H9 (cell line): ENCODE data around the gene CCDC92. TPM values are rescaled to one million over a fixed set of nuclear protein-coding genes. Genes with fewer than 3 reads are reported as not detected.
A peak's percentile ranks its signal among the peaks of the same experiment; 100 is the strongest.

Experiments
- DNase-seq: peaks from one replicate; pipeline ENCODE4 v3.0.0-alpha.2; 2017
- H2AFZ ChIP-seq: one replicate; pipeline ENCODE4 v1.6.1; 2013; ENCODE audit warnings: mild to moderate bottlenecking, low read length, control low read depth, moderate library complexity
- H2AK5ac ChIP-seq: 2 replicates; pipeline ENCODE4 v1.6.1; 2013; ENCODE audit warnings: low read length, control low read depth, mixed read lengths; ENCODE audit not compliant: insufficient read length
- H2BK120ac ChIP-seq: one replicate; pipeline ENCODE4 v1.6.1; 2013; ENCODE audit warnings: low read depth, mild to moderate bottlenecking, low read length, control low read depth, inconsistent platforms; ENCODE audit not compliant: poor library complexity, severe bottlenecking
- H2BK12ac ChIP-seq: 2 replicates; pipeline ENCODE4 v1.6.1; 2013; ENCODE audit warnings: low read length, control low read depth, mixed read lengths, low read depth; ENCODE audit not compliant: insufficient read length
- H2BK15ac ChIP-seq: 2 replicates; pipeline ENCODE4 v1.6.1; 2013; ENCODE audit warnings: low read depth, low read length, control low read depth
- H2BK20ac ChIP-seq: one replicate; pipeline ENCODE4 v1.6.1; 2013; ENCODE audit warnings: low read depth, mild to moderate bottlenecking, low read length, control low read depth, inconsistent platforms; ENCODE audit not compliant: poor library complexity, severe bottlenecking
- H2BK5ac ChIP-seq: 2 replicates; pipeline ENCODE4 v1.6.1; 2013; ENCODE audit warnings: low read length, control low read depth, mixed read lengths; ENCODE audit not compliant: insufficient read length
- H3K14ac ChIP-seq: 2 replicates; pipeline ENCODE4 v1.6.1; 2013; ENCODE audit warnings: low read length, control low read depth; ENCODE audit not compliant: insufficient read depth
- H3K18ac ChIP-seq: 2 replicates; pipeline ENCODE4 v1.6.1; 2013; ENCODE audit warnings: low read depth, mild to moderate bottlenecking, mixed read lengths, low read length, control low read depth; ENCODE audit not compliant: insufficient read length
- H3K23ac ChIP-seq: 2 replicates; pipeline ENCODE4 v1.6.1; 2013; ENCODE audit warnings: low read length, control low read depth, mixed read lengths, low read depth; ENCODE audit not compliant: insufficient read length
- H3K23me2 ChIP-seq: 2 replicates; pipeline ENCODE4 v1.6.1; 2013; ENCODE audit warnings: low read depth, mild to moderate bottlenecking, mixed read lengths, low read length, control low read depth; ENCODE audit not compliant: insufficient read length, poor library complexity, severe bottlenecking
- H3K27ac ChIP-seq: 2 replicates; pipeline ENCODE4 v1.5.1; 2013; ENCODE audit warnings: low read length, control low read depth, mixed read lengths, low read depth; ENCODE audit not compliant: insufficient read length
- H3K27me3 ChIP-seq: 2 replicates; pipeline ENCODE4 v1.6.1; 2013; ENCODE audit warnings: low read length, control low read depth, inconsistent platforms; ENCODE audit not compliant: insufficient read depth
- H3K4ac ChIP-seq: 2 replicates; pipeline ENCODE4 v1.6.1; 2013; ENCODE audit warnings: low read depth, mild to moderate bottlenecking, control low read depth, inconsistent platforms, low read length, moderate library complexity
- H3K4me1 ChIP-seq: 2 replicates; pipeline ENCODE4 v1.6.1; 2013; ENCODE audit warnings: low read length, control low read depth, inconsistent platforms; ENCODE audit not compliant: insufficient read depth
- H3K4me2 ChIP-seq: 2 replicates; pipeline ENCODE4 v1.6.1; 2013; ENCODE audit warnings: low read length, control low read depth, mixed read lengths; ENCODE audit not compliant: insufficient read length, insufficient read depth
- H3K56ac ChIP-seq: 2 replicates; pipeline ENCODE4 v1.6.1; 2013; ENCODE audit warnings: low read depth, mild to moderate bottlenecking, mixed read lengths, low read length, control low read depth; ENCODE audit not compliant: insufficient read length
- H3K79me1 ChIP-seq: 2 replicates; pipeline ENCODE4 v1.6.1; 2013; ENCODE audit warnings: low read depth, mild to moderate bottlenecking, moderate library complexity, low read length, control low read depth, inconsistent platforms; ENCODE audit not compliant: insufficient read depth, poor library complexity, severe bottlenecking
- H3K79me2 ChIP-seq: 2 replicates; pipeline ENCODE4 v1.6.1; 2013; ENCODE audit warnings: low read length, control low read depth, inconsistent platforms; ENCODE audit not compliant: insufficient read depth
- H3K9ac ChIP-seq: 2 replicates; pipeline ENCODE4 v1.6.1; 2013; ENCODE audit warnings: low read length, control low read depth, mixed read lengths; ENCODE audit not compliant: insufficient read length; ENCODE audit errors: extremely low read depth
- H3K9me3 ChIP-seq: one replicate; pipeline ENCODE4 v1.6.1; 2013; ENCODE audit warnings: low read depth, low read length, inconsistent platforms; ENCODE audit not compliant: control insufficient read depth
- H3T11ph ChIP-seq: one replicate; pipeline ENCODE4 v1.6.1; 2013; ENCODE audit warnings: mild to moderate bottlenecking, low read length, control low read depth, inconsistent platforms
- H4K20me1 ChIP-seq: one replicate; pipeline ENCODE4 v1.6.1; 2013; ENCODE audit not compliant: control insufficient read depth, insufficient read length, insufficient read depth
- H4K5ac ChIP-seq: 2 replicates; pipeline ENCODE4 v1.6.1; 2013; ENCODE audit warnings: low read depth, mild to moderate bottlenecking, mixed read lengths, low read length, control low read depth; ENCODE audit not compliant: insufficient read length
- H4K8ac ChIP-seq: replicated peaks from 2 replicates; pipeline ENCODE4 v1.6.1; 2013; ENCODE audit warnings: low read length, control low read depth, mixed read lengths, low read depth; ENCODE audit not compliant: insufficient read length
- H4K91ac ChIP-seq: 2 replicates; pipeline ENCODE4 v1.6.1; 2013; ENCODE audit warnings: low read depth, mild to moderate bottlenecking, moderate library complexity, mixed read lengths, low read length, control low read depth; ENCODE audit not compliant: insufficient read length
- H3K27ac Mint-ChIP-seq, 3 experiments: 2 replicates in 2 of 3; 3 replicates in 1 of 3; pipeline ENCODE4 v1.8.0; 2020 to 2021; ENCODE audit warnings: mixed read lengths in 3 of 3, mild to moderate bottlenecking in 1 of 3, moderate library complexity in 1 of 3
- H3K27me3 Mint-ChIP-seq: 2 replicates; pipeline ENCODE4 v1.8.0; 2021; ENCODE audit warnings: low read depth, mild to moderate bottlenecking, moderate library complexity, mixed read lengths
- H3K36me3 Mint-ChIP-seq, 3 experiments: 2 replicates in 2 of 3; 3 replicates in 1 of 3; pipeline ENCODE4 v1.8.0; 2020 to 2021; ENCODE audit warnings: low read depth in 3 of 3, mixed read lengths in 3 of 3; ENCODE audit not compliant: insufficient read depth in 1 of 3
- H3K4me1 Mint-ChIP-seq, 2 experiments: 2 replicates each; pipeline ENCODE4 v1.8.0; 2020; ENCODE audit warnings: mixed read lengths in 2 of 2
- H3K4me3 Mint-ChIP-seq, 2 experiments: 2 replicates in 1 of 2; 3 replicates in 1 of 2; pipeline ENCODE4 v1.8.0; 2020 to 2021; ENCODE audit warnings: mild to moderate bottlenecking in 2 of 2, mixed read lengths in 2 of 2, moderate library complexity in 1 of 2
- H3K9me3 Mint-ChIP-seq, 2 experiments: 2 replicates in 1 of 2; 3 replicates in 1 of 2; pipeline ENCODE4 v1.8.0; 2020; ENCODE audit warnings: mild to moderate bottlenecking in 2 of 2, mixed read lengths in 2 of 2, moderate library complexity in 1 of 2
- CTCF ChIP-seq: fragments of 200-600 bp; sonication (generic); conservative IDR thresholded peaks from 3 replicates; pipeline ENCODE4 v1.8.0; 2021; ENCODE audit warnings: antibody characterized with exemption, mild to moderate bottlenecking
- WGBS: extraction: QIAGEN DNeasy Blood & Tissue Kit; methylation state at CpG from one replicate; pipeline ENCODE4 v1.1.7; 2013; ENCODE audit warnings: missing lambda C conversion rate, low lambda C conversion rate, mixed read lengths; ENCODE audit not compliant: insufficient read length; ENCODE audit errors: extremely low coverage; 5-methylcytosine and 5-hydroxymethylcytosine counted together
- total RNA-seq: library from RNA; stranded (reverse); gene quantifications from 2 replicates; pipeline ENCODE4 v1.2.1, GENCODE V29; 2021

CCDC92 gene
- total RNA-seq, 1 experiment from 2014 or later: 1.3 TPM

GRCh38 chr12:123971449-123971769 is 1.2 kb downstream of the CCDC92 start:
- Mint-ChIP-seq H3K27me3 (peaks cover 81% of the 10 kb centered on the region), H3K27ac (peak overlapping the region in 1 of 3 experiments; percentile 51; a peak in 1 of 7 replicates), H3K9me3 (no peaks in the 10 kb centered on the region), H3K4me1 (peaks cover 10 to 15% of the 10 kb centered on the region in 2 experiments), H3K4me3 (peak overlapping the region; percentile 46 to 85), H3K36me3 (peaks cover 7 to 18% (median 9%) of the 10 kb centered on the region in 3 experiments)
- Histone ChIP-seq H4K5ac (no peak overlapping the region), H3K4me1 (no peaks in the 10 kb centered on the region), H3K56ac (no peak overlapping the region), H3K4ac (no peak overlapping the region), H3K18ac (no peak overlapping the region), H4K91ac (no peak overlapping the region), H3K79me2 (no peaks in the 10 kb centered on the region), H2BK12ac (no peak overlapping the region), H2BK20ac (no peak overlapping the region), H2AK5ac (no peak overlapping the region), H3K27ac (no peak overlapping the region), H3K9me3 (no peaks in the 10 kb centered on the region), H3K14ac (no peak overlapping the region), H3K79me1 (no peaks in the 10 kb centered on the region), H2BK120ac (no peak overlapping the region), H2BK15ac (no peak overlapping the region), H2BK5ac (no peak overlapping the region), H2AFZ (no peak overlapping the region), H3K9ac (no peak overlapping the region), H3K4me2 (peak overlapping the region; percentile 13), H4K8ac (no peak overlapping the region), H3K23me2 (peaks cover 8% of the 10 kb centered on the region), H4K20me1 (no peaks in the 10 kb centered on the region), H3K27me3 (peaks cover 58% of the 10 kb centered on the region), H3T11ph (no peak overlapping the region), H3K23ac (no peak overlapping the region)
- DNase-seq: no peak
- TF ChIP-seq CTCF: no peak
- WGBS: no CpG with 5 or more reads among the region's 10 CpGs
